ENCODE measurements around the gene ADGRG1. TPM values are rescaled to one million over a fixed set of nuclear protein-coding genes. Genes with fewer than 3 reads are reported as not detected.

Gene ADGRG1
- total RNA-seq, 1 donor from 2014 or later = 13.9 TPM

- TF ChIP-seq CTCF (IDR thresholded peaks at IDR 0.05; ENCODE audit: insufficient read depth, low read depth, low read length) (no peak), EZH2 (IDR thresholded peaks at IDR 0.05; ENCODE audit: insufficient read depth, low read length) (no peak)
- H2AFZ ChIP-seq (ENCODE audit: low read depth, low read length) = no peak overlapping the region
- Mint-ChIP-seq H3K36me3 (ENCODE audit: low read depth, unreplicated experiment) (no peaks in the 10 kb centered on the region), H3K4me1 (ENCODE audit: low read depth, unreplicated experiment) (no peaks in the 10 kb centered on the region), H3K27me3 (ENCODE audit: low read depth, unreplicated experiment) (peaks cover 38% of the 10 kb centered on the region), H3K4me3 (ENCODE audit: unreplicated experiment) (no peak overlapping the region), H3K9me3 (ENCODE audit: unreplicated experiment) (no peaks in the 10 kb centered on the region), H3K27ac (ENCODE audit: unreplicated experiment) (no peak overlapping the region)
- no peaks in the 10 kb centered on the region for H3K79me2 ChIP-seq (ENCODE audit: insufficient read depth, low read length)
- no peak overlapping the region for H3K27ac ChIP-seq (ENCODE audit: low read depth, low read length)
- DNase-seq (ENCODE audit: low read depth) (no peak), FAIRE-seq (no peak)
- H3K36me3 ChIP-seq (ENCODE audit: insufficient read depth, low read length) = no peaks in the 10 kb centered on the region
- H3K9me3 ChIP-seq (ENCODE audit: insufficient read depth, low read depth, low read length) = no peaks in the 10 kb centered on the region
- peaks cover 3% of the 10 kb centered on the region for H3K4me1 ChIP-seq (ENCODE audit: insufficient read depth, low read length)
- H3K27me3 ChIP-seq (ENCODE audit: insufficient read depth, low read length) = no peaks in the 10 kb centered on the region
- peak overlapping the region; percentile 22 for H3K4me2 ChIP-seq (ENCODE audit: low read length)
- no peak overlapping the region for H3K4me3 ChIP-seq (ENCODE audit: insufficient read depth, low read depth, low read length)
- H4K20me1 ChIP-seq (ENCODE audit: insufficient read depth, low read length) = no peaks in the 10 kb centered on the region
- no peak overlapping the region for H3K9ac ChIP-seq (ENCODE audit: low read length)
These were observed 16.7 kb upstream of the ADGRG1 start for GRCh38 chr16:57611706-57612105.

DNA sequence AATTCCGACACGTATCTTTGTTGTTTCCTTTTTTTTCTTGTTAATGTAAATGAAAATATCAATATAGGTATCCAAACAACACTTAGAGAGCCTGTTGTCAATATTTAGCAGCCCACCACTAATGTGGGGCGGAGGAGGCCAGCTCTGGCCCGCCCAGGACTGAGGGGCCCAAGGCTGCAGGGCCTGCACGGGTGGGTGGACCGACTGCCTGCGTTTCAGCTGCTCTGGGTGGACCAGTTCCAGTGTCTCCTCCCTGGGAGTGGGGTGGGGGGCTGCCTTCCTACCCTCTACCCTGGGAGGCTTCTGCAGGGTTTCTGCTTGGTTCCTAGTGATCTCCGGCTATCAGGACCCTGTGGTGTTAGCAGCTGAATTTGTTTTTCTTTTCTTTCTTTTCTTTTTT is 15.9 kb upstream of the ADGRG1 start:
- Histone ChIP-seq H3K9me3 (ENCODE audit: insufficient read depth, low read depth, low read length) (no peaks in the 10 kb centered on the region), H3K27ac (ENCODE audit: low read depth, low read length) (no peak overlapping the region), H3K4me2 (ENCODE audit: low read length) (no peak overlapping the region), H2AFZ (ENCODE audit: low read depth, low read length) (no peak overlapping the region), H3K27me3 (ENCODE audit: insufficient read depth, low read length) (no peaks in the 10 kb centered on the region), H4K20me1 (ENCODE audit: insufficient read depth, low read length) (no peaks in the 10 kb centered on the region), H3K4me3 (ENCODE audit: insufficient read depth, low read depth, low read length) (no peak overlapping the region), H3K79me2 (ENCODE audit: insufficient read depth, low read length) (no peaks in the 10 kb centered on the region), H3K36me3 (ENCODE audit: insufficient read depth, low read length) (no peaks in the 10 kb centered on the region), H3K4me1 (ENCODE audit: insufficient read depth, low read length) (peaks cover 3% of the 10 kb centered on the region), H3K9ac (ENCODE audit: low read length) (no peak overlapping the region)
- TF ChIP-seq EZH2 (IDR thresholded peaks at IDR 0.05; ENCODE audit: insufficient read depth, low read length) (no peak), CTCF (IDR thresholded peaks at IDR 0.05; ENCODE audit: insufficient read depth, low read depth, low read length) (no peak)
- no peak overlapping the region for H3K4me3 Mint-ChIP-seq (ENCODE audit: unreplicated experiment)
- H3K36me3 Mint-ChIP-seq (ENCODE audit: low read depth, unreplicated experiment) = no peaks in the 10 kb centered on the region
- H3K9me3 Mint-ChIP-seq (ENCODE audit: unreplicated experiment) = no peaks in the 10 kb centered on the region
- H3K27ac Mint-ChIP-seq (ENCODE audit: unreplicated experiment) = no peak overlapping the region
- peaks cover 38% of the 10 kb centered on the region for H3K27me3 Mint-ChIP-seq (ENCODE audit: low read depth, unreplicated experiment)
- no peak for DNase-seq (ENCODE audit: low read depth)
- no peak for FAIRE-seq
- no peaks in the 10 kb centered on the region for H3K4me1 Mint-ChIP-seq (ENCODE audit: low read depth, unreplicated experiment)

- no peak overlapping the region for H3K27ac ChIP-seq (ENCODE audit: low read depth, low read length)
- no peaks in the 10 kb centered on the region for H4K20me1 ChIP-seq (ENCODE audit: insufficient read depth, low read length)
- H3K9me3 ChIP-seq (ENCODE audit: insufficient read depth, low read depth, low read length) = no peaks in the 10 kb centered on the region
- no peaks in the 10 kb centered on the region for H3K36me3 Mint-ChIP-seq (ENCODE audit: low read depth, unreplicated experiment)
- H3K36me3 ChIP-seq (ENCODE audit: insufficient read depth, low read length) = no peaks in the 10 kb centered on the region
- no peak overlapping the region for H3K27ac Mint-ChIP-seq (ENCODE audit: unreplicated experiment)
- no peaks in the 10 kb centered on the region for H3K79me2 ChIP-seq (ENCODE audit: insufficient read depth, low read length)
- DNase-seq (ENCODE audit: low read depth) (no peak), FAIRE-seq (no peak)
- H3K9me3 Mint-ChIP-seq (ENCODE audit: unreplicated experiment) = no peaks in the 10 kb centered on the region
- no peaks in the 10 kb centered on the region for H3K4me1 Mint-ChIP-seq (ENCODE audit: low read depth, unreplicated experiment)
- H3K4me3 Mint-ChIP-seq (ENCODE audit: unreplicated experiment) = no peak overlapping the region
- no peak overlapping the region for H3K9ac ChIP-seq (ENCODE audit: low read length)
- no peak overlapping the region for H2AFZ ChIP-seq (ENCODE audit: low read depth, low read length)
- TF ChIP-seq CTCF (IDR thresholded peaks at IDR 0.05; ENCODE audit: insufficient read depth, low read depth, low read length) (no peak), EZH2 (IDR thresholded peaks at IDR 0.05; ENCODE audit: insufficient read depth, low read length) (no peak)
- peaks cover 41% of the 10 kb centered on the region for H3K27me3 Mint-ChIP-seq (ENCODE audit: low read depth, unreplicated experiment)
- H3K4me1 ChIP-seq (ENCODE audit: insufficient read depth, low read length) = peaks cover 3% of the 10 kb centered on the region
- H3K27me3 ChIP-seq (ENCODE audit: insufficient read depth, low read length) = no peaks in the 10 kb centered on the region
- no peak overlapping the region for H3K4me3 ChIP-seq (ENCODE audit: insufficient read depth, low read depth, low read length)
- no peak overlapping the region for H3K4me2 ChIP-seq (ENCODE audit: low read length)
These were observed 14.9 kb upstream of the ADGRG1 start for GRCh38 chr16:57613514-57613913.
